Neural cell (in vitro differentiated cells): ENCODE measurements around the gene C2CD4A.
A peak's percentile ranks its signal among the peaks of the same experiment; 100 is the strongest.

Experiments used
- CTCF ChIP-seq: fragments of 450-650 bp; IDR thresholded peaks from 2 replicates; pipeline ENCODE4 v1.5.1; 2014; ENCODE audit warnings: antibody characterized with exemption, mild to moderate bottlenecking, moderate library complexity; ENCODE audit not compliant: poor library complexity, severe bottlenecking
- EZH2 ChIP-seq: fragments of 200-600, 300-800 bp; shearing (Covaris generic), sonication (generic); IDR thresholded peaks from 2 replicates; pipeline ENCODE4 v1.6.1; 2014; ENCODE audit warnings: antibody characterized with exemption, low read length, borderline replicate concordance, mild to moderate bottlenecking; ENCODE audit not compliant: insufficient read depth, poor library complexity, severe bottlenecking

- TF ChIP-seq CTCF (peak; percentile 42), EZH2 (peak; percentile 31)
Measured at GRCh38 chr15:62067448-62068044, 769 bp downstream of the C2CD4A start.
